ENCODE measurements around the gene INPP5J. TPM values are rescaled to one million over a fixed set of nuclear protein-coding genes. Genes with fewer than 3 reads are reported as not detected.
"Not testable (repeated sequence)": the region's sequence is repeated elsewhere in the genome, so short reads cannot be mapped to it uniquely, and the experiment has no call there.

The INPP5J gene
- total RNA-seq, 1 donor: not detected

- no peak overlapping the region for H3K4me3 ChIP-seq (ENCODE audit: low read length)
- no peaks in the 10 kb centered on the region for H3K27me3 ChIP-seq (ENCODE audit: insufficient read depth, low read length)
- H3K9me3 ChIP-seq (ENCODE audit: low read depth, low read length): no peaks in the 10 kb centered on the region
- peaks cover 19% of the 10 kb centered on the region for H3K4me1 ChIP-seq (ENCODE audit: insufficient read depth, low read length)
Measured at GRCh38 chr22:31105282-31105929, 17.4 kb upstream of the INPP5J start.

- no peaks in the 10 kb centered on the region for H3K9me3 ChIP-seq (ENCODE audit: low read depth, low read length)
- peaks cover 19% of the 10 kb centered on the region for H3K4me1 ChIP-seq (ENCODE audit: insufficient read depth, low read length)
- no peaks in the 10 kb centered on the region for H3K27me3 ChIP-seq (ENCODE audit: insufficient read depth, low read length)
- H3K4me3 ChIP-seq (ENCODE audit: low read length): no peak overlapping the region
Measured at GRCh38 chr22:31106001-31106571, 16.7 kb upstream of the INPP5J start.

GRCh38 chr22:31106731-31107177 is 16.0 kb upstream of the INPP5J start:
- H3K4me3 ChIP-seq (ENCODE audit: low read length): peak overlapping the region; percentile 37
- H3K27me3 ChIP-seq (ENCODE audit: insufficient read depth, low read length): no peaks in the 10 kb centered on the region
- peaks cover 19% of the 10 kb centered on the region for H3K4me1 ChIP-seq (ENCODE audit: insufficient read depth, low read length)
- no peaks in the 10 kb centered on the region for H3K9me3 ChIP-seq (ENCODE audit: low read depth, low read length)

GRCh38 chr22:31107178-31107893 is 15.4 kb upstream of the INPP5J start, which contains the start of gene SELENOM:
Gene SELENOM (minus strand): TSS chr22:31107568. CDS start chr22:31107505, 63 bp downstream.
- Histone ChIP-seq H3K27me3 (ENCODE audit: insufficient read depth, low read length) (no peaks in the 10 kb centered on the region), H3K9me3 (ENCODE audit: low read depth, low read length) (no peaks in the 10 kb centered on the region), H3K4me1 (ENCODE audit: insufficient read depth, low read length) (peaks cover 19% of the 10 kb centered on the region), H3K4me3 (ENCODE audit: low read length) (peak within 1 kb of the TSS; percentile 37)

- Histone ChIP-seq H3K4me3 (ENCODE audit: low read length) (peak overlapping the region; percentile 37), H3K9me3 (ENCODE audit: low read depth, low read length) (no peaks in the 10 kb centered on the region), H3K4me1 (ENCODE audit: insufficient read depth, low read length) (peaks cover 19% of the 10 kb centered on the region), H3K27me3 (ENCODE audit: insufficient read depth, low read length) (no peaks in the 10 kb centered on the region)
Measured at GRCh38 chr22:31107894-31108218, 14.9 kb upstream of the INPP5J start.

GRCh38 chr22:31112547-31113091 is 10.1 kb upstream of the INPP5J start:
- H3K9me3 ChIP-seq (ENCODE audit: low read depth, low read length); H3K27me3 ChIP-seq (ENCODE audit: insufficient read depth, low read length); H3K4me3 ChIP-seq (ENCODE audit: low read length); H3K4me1 ChIP-seq (ENCODE audit: insufficient read depth, low read length): not testable (repeated sequence)

- Histone ChIP-seq H3K4me1 (ENCODE audit: insufficient read depth, low read length) (no peaks in the 10 kb centered on the region), H3K9me3 (ENCODE audit: low read depth, low read length) (no peaks in the 10 kb centered on the region), H3K27me3 (ENCODE audit: insufficient read depth, low read length) (no peaks in the 10 kb centered on the region), H3K4me3 (ENCODE audit: low read length) (no peak overlapping the region)
Measured at GRCh38 chr22:31118046-31118820, 4.5 kb upstream of the INPP5J start.

- no peaks in the 10 kb centered on the region for H3K4me1 ChIP-seq (ENCODE audit: insufficient read depth, low read length)
- H3K9me3 ChIP-seq (ENCODE audit: low read depth, low read length): no peaks in the 10 kb centered on the region
- no peaks in the 10 kb centered on the region for H3K27me3 ChIP-seq (ENCODE audit: insufficient read depth, low read length)
- no peak overlapping the region for H3K4me3 ChIP-seq (ENCODE audit: low read length)
Measured at GRCh38 chr22:31119026-31119717, 3.6 kb upstream of the INPP5J start.

- Histone ChIP-seq H3K9me3 (ENCODE audit: low read depth, low read length) (no peaks in the 10 kb centered on the region), H3K4me3 (ENCODE audit: low read length) (no peak overlapping the region), H3K4me1 (ENCODE audit: insufficient read depth, low read length) (no peaks in the 10 kb centered on the region), H3K27me3 (ENCODE audit: insufficient read depth, low read length) (no peaks in the 10 kb centered on the region)
Measured at GRCh38 chr22:31120230-31120629, 2.5 kb upstream of the INPP5J start.

GRCh38 chr22:31120642-31121041 is 2.1 kb upstream of the INPP5J start:
- Histone ChIP-seq H3K27me3 (ENCODE audit: insufficient read depth, low read length) (no peaks in the 10 kb centered on the region), H3K4me3 (ENCODE audit: low read length) (no peak overlapping the region), H3K9me3 (ENCODE audit: low read depth, low read length) (no peaks in the 10 kb centered on the region), H3K4me1 (ENCODE audit: insufficient read depth, low read length) (no peaks in the 10 kb centered on the region)

GRCh38 chr22:31121403-31121802 is 1.4 kb upstream of the INPP5J start:
- Histone ChIP-seq H3K4me3 (ENCODE audit: low read length) (no peak overlapping the region), H3K9me3 (ENCODE audit: low read depth, low read length) (no peaks in the 10 kb centered on the region), H3K4me1 (ENCODE audit: insufficient read depth, low read length) (no peaks in the 10 kb centered on the region), H3K27me3 (ENCODE audit: insufficient read depth, low read length) (no peaks in the 10 kb centered on the region)

- Histone ChIP-seq H3K4me1 (ENCODE audit: insufficient read depth, low read length) (no peaks in the 10 kb centered on the region), H3K4me3 (ENCODE audit: low read length) (no peak overlapping the region), H3K27me3 (ENCODE audit: insufficient read depth, low read length) (no peaks in the 10 kb centered on the region), H3K9me3 (ENCODE audit: low read depth, low read length) (no peaks in the 10 kb centered on the region)
Measured at GRCh38 chr22:31122196-31122531, 602 bp upstream of the INPP5J start.

- no peaks in the 10 kb centered on the region for H3K4me1 ChIP-seq (ENCODE audit: insufficient read depth, low read length)
- no peaks in the 10 kb centered on the region for H3K9me3 ChIP-seq (ENCODE audit: low read depth, low read length)
- no peaks in the 10 kb centered on the region for H3K27me3 ChIP-seq (ENCODE audit: insufficient read depth, low read length)
- H3K4me3 ChIP-seq (ENCODE audit: low read length): no peak overlapping the region
Measured at GRCh38 chr22:31123292-31123602, 481 bp downstream of the INPP5J start.

- Histone ChIP-seq H3K9me3 (ENCODE audit: low read depth, low read length) (no peaks in the 10 kb centered on the region), H3K4me1 (ENCODE audit: insufficient read depth, low read length) (no peaks in the 10 kb centered on the region), H3K27me3 (ENCODE audit: insufficient read depth, low read length) (no peaks in the 10 kb centered on the region), H3K4me3 (ENCODE audit: low read length) (no peak overlapping the region)
Measured at GRCh38 chr22:31124290-31124689, 1.5 kb downstream of the INPP5J start.
